BJ (cell line): Measurements from ENCODE around the gene EXOC6B. TPM values are rescaled to one million over a fixed set of nuclear protein-coding genes. Genes with fewer than 3 reads are reported as not detected.

Source experiments
- CTCF ChIA-PET: fragments of 350-600 bp; formaldehyde crosslinking; extraction: SDS; loops from one replicate; lab custom pipeline; 2021; ENCODE audit warnings: antibody characterized with exemption, inconsistent platforms; lab: Yijun Ruan, JAX
- POLR2A ChIA-PET: fragments of 300-600 bp; sonication (Branson Sonifier 250); formaldehyde crosslinking; extraction: SDS; loops from one replicate; lab custom pipeline; 2021; ENCODE audit warnings: antibody characterized with exemption; lab: Charles Lee
- DNase-seq: peaks from one replicate; pipeline ENCODE4 v3.0.0-alpha.2; 2011; ENCODE audit warnings: low read depth
- H3K27me3 ChIP-seq: 2 replicates; pipeline ENCODE4 v1.6.0; 2011; ENCODE audit warnings: low read length; ENCODE audit not compliant: control insufficient read depth, insufficient read depth
- H3K36me3 ChIP-seq: 2 replicates; pipeline ENCODE4 v1.5.1; 2011; ENCODE audit warnings: low read length; ENCODE audit not compliant: control insufficient read depth, insufficient read depth
- H3K4me3 ChIP-seq: 2 replicates; pipeline ENCODE4 v1.5.1; 2011; ENCODE audit warnings: low read depth, mild to moderate bottlenecking, control low read depth, low read length
- polyA plus RNA-seq: library from polyadenylated mRNA; depleted of rRNA; stranded (reverse); fragments of >200 nt; gene quantifications from 2 replicates; pipeline ENCODE4 v1.2.3, GENCODE V29; 2011
- TF ChIP-seq, protein P1 (sequence below): IDR thresholded peaks from 2 replicates; pipeline ENCODE4 v1.5.1; 2011; ENCODE audit warnings: low read depth, mild to moderate bottlenecking, control low read depth, inconsistent platforms, low read length, moderate library complexity; ENCODE audit not compliant: insufficient read depth

The EXOC6B gene
- polyA plus RNA-seq, 1 experiment: 15.5 TPM

DNA sequence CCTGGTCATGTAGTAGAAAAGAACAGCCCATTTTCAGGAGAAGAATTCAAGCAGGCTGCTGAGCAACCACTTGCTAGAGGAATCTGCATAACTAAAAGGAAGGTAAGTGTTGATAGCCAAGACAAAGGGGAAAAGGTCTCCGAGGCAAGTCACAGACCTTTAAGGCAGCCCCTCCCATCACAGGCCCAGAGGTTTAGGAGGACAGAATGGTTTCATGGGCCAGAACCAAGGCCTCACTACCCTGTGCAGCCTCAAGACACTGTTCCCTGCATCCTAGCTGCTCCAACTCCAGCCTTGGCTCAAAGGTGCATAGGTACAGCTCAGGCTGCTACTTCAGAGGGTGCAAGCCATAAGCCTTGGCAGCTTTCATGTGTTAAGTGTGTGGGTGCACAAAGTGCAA is 439.5 kb downstream of the EXOC6B start:
- TF ChIP-seq, protein P1, sequence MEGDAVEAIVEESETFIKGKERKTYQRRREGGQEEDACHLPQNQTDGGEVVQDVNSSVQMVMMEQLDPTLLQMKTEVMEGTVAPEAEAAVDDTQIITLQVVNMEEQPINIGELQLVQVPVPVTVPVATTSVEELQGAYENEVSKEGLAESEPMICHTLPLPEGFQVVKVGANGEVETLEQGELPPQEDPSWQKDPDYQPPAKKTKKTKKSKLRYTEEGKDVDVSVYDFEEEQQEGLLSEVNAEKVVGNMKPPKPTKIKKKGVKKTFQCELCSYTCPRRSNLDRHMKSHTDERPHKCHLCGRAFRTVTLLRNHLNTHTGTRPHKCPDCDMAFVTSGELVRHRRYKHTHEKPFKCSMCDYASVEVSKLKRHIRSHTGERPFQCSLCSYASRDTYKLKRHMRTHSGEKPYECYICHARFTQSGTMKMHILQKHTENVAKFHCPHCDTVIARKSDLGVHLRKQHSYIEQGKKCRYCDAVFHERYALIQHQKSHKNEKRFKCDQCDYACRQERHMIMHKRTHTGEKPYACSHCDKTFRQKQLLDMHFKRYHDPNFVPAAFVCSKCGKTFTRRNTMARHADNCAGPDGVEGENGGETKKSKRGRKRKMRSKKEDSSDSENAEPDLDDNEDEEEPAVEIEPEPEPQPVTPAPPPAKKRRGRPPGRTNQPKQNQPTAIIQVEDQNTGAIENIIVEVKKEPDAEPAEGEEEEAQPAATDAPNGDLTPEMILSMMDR: no peak
- Histone ChIP-seq H3K4me3 (no peak overlapping the region), H3K27me3 (no peaks in the 10 kb centered on the region), H3K36me3 (no peaks in the 10 kb centered on the region)
- ChIA-PET CTCF (no interaction called here), POLR2A (no interaction called here)
- no peak for DNase-seq

DNA sequence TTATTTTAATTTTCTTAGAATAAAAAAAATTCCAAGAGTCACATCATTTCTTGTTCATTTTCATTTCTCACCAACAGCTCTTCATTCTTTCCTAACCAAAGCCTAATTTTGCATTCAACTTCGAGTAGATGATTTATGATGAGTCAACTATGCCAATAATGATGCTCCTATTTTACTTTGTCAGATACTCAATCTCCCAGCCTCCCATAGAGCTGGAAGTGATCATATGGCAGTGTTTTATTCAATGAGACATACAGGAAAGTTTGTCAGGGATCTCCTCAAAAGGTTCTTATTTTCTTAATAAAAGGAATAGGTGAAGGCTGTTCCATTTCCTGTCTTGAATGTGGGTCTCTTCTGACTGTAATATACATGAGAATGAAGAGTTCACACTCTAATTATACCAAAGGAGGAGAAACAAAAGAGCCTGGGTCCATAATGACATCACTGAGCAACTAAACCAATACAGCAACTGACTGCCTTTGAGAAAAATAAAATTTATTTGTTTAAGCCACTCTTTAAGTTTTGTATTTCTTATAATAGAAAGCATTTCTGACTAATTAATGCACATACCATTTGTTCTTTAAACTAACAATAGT is 447.0 kb downstream of the EXOC6B start:
- CTCF ChIA-PET: no interaction called here
- TF ChIP-seq, protein P1: no peak
- Histone ChIP-seq H3K36me3 (no peaks in the 10 kb centered on the region), H3K27me3 (no peaks in the 10 kb centered on the region), H3K4me3 (no peak overlapping the region)
- DNase-seq: no peak
- POLR2A ChIA-PET: no interaction called here

DNA sequence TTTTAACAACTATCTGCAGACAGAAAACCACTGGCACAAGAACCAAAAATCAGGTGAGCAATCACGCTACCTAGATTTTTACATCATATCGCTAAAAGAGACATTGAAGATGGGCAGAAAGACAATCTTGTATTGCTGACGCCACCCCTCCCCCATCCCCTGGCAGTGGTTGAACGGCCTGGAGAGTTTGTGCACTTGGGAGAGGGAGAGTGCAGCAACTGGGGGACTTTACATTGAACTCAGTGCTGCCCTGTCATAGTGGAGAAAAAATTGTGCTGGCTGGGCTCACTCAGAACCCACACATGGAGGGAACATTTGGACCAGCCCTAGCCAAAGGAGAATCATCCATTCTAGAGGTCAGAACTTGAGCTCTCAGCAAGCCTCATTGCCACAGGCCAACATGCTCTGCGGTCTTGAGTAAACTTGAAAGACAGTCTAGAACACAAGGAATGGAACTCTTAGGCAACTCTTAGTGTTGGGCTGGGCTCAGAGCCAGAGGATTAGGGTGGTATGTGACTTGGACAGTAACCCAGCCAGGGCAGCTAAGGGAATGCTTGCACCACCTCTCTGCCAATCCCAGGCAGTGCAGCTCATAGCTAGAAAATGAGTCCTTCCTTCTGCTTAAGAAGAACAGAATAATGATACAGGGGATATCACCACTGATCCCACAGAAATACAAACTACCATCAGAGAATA is 458.2 kb downstream of the EXOC6B start:
- no peak overlapping the region for H3K4me3 ChIP-seq
- H3K36me3 ChIP-seq: no peaks in the 10 kb centered on the region
- ChIA-PET POLR2A (interaction anchor here (0.5 kb wide), 1 partner anchor 197 kb away, joined by 3 read pairs; no protein-coding TSS in a partner anchor), CTCF (interaction anchor here (1.1 to 1.5 kb wide), 2 partner anchors 8 to 217 kb away, joined by 3 to 5 read pairs; no protein-coding TSS in a partner anchor)
- peak; percentile 30 for DNase-seq
- H3K27me3 ChIP-seq: no peaks in the 10 kb centered on the region
- TF ChIP-seq, protein P1: peak; percentile 51

DNA sequence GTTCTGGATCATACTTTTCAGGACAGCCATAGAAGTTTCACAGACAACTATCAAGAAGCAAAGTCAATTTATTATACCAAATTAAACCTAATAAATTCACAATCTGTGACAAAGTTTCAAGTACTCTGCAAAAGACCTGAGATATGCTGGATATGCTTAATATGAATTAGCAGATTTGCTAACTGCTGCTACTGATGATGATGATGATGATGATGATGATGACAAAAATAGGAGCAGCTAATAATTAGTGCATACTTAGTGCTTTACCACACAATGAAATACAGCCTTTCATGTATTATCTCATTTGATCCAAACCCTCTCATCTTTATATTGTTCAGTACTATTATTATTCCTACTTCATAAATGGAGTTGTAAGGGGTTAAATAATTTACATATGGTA is 462.4 kb downstream of the EXOC6B start:
- Histone ChIP-seq H3K36me3 (no peaks in the 10 kb centered on the region; the same call in 1 of the 2 replicates), H3K27me3 (no peaks in the 10 kb centered on the region), H3K4me3 (no peak overlapping the region)
- TF ChIP-seq, protein P1: no peak
- ChIA-PET POLR2A (no interaction called here), CTCF (no interaction called here)
- no peak for DNase-seq

DNA sequence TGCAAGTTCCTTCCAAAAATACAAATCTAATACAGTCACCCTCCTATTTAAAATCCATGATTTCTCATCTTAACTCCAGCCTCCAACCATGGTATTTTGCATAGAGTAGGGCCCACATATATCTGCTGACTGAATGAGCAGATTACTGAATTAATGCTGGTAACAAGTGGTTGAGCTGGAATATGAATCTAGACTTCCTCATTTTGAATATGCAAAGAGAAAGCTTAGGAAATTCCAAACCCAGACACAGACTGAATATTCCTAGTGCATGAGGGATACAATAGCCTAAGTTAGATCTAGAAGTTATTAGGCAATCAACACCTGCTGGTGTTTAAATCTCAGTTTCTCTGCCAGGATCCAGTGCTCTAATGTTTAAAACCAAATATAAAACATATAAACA is 463.1 kb downstream of the EXOC6B start:
- no peak for DNase-seq
- no peaks in the 10 kb centered on the region for H3K27me3 ChIP-seq
- H3K4me3 ChIP-seq: no peak overlapping the region
- TF ChIP-seq, protein P1: no peak
- H3K36me3 ChIP-seq: no peaks in the 10 kb centered on the region; the same call in 1 of the 2 replicates
- CTCF ChIA-PET: no interaction called here
- POLR2A ChIA-PET: no interaction called here
